GM21447 (cell line): ENCODE results near the gene TRIM13.

Experiments
- ATAC-seq: cut with Tn5 transposase; IDR thresholded peaks from one replicate; pipeline ENCODE4 v1.9.1; 2021; ENCODE audit not compliant: unreplicated experiment

Gene TRIM13

DNA sequence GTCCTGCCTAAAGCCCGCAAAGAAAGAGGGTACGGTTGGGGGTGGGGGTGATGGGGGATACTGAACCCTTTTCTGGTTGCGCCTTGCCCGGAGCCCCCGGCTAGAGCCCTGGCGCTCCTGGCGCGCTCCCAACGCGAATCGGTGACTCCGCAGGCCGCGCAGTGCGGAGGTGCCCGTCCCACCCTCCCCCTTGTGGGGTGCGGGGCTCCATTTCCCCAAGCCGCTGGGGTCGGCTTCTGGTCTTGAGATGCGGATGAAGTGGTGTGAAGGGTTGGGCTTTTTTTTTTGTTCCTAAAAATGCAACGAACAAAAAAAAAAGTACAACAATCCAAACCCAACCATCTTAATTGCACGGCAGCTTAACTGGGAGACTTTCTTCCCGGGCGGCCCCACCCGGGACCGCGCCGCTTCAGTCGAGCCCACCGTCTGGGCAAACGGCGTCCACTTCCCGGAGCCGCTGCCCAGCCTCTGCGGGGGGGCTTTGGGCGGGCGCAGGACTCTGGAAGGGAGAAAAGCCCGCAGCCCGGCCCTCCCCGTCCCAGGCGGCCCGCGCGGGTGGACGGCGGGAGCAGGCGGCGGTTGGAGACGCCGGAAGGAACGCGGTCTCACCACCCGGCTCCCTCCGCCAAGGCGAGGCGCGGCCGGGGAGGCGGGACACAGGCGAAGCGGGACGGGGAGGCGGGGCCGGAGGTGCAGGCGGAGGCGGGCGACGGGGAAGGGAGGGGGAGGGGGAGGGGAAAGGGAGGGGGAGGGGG is 504 bp upstream of the TRIM13 start:
- ATAC-seq, result peak; percentile 43

DNA sequence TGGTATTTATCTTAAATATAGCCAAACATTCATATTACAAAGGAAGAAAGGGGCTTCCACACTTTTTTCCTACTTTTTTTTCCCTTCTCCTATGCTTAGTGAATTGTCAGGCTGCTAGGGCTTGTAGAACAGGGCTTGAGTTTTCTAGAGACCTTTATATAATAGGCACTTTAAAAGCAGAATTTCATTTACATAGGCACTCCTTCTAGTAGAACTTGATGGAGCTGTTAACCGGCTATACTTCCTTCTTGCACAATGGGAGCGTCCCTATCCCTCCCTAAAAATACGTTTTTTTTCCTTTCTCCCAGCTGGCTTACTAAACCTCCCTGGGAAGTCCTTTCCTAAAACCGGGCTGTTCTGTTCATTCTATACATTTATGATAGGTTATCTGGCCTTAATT is 1.1 kb downstream of the TRIM13 start:
- ATAC-seq, result no peak

DNA sequence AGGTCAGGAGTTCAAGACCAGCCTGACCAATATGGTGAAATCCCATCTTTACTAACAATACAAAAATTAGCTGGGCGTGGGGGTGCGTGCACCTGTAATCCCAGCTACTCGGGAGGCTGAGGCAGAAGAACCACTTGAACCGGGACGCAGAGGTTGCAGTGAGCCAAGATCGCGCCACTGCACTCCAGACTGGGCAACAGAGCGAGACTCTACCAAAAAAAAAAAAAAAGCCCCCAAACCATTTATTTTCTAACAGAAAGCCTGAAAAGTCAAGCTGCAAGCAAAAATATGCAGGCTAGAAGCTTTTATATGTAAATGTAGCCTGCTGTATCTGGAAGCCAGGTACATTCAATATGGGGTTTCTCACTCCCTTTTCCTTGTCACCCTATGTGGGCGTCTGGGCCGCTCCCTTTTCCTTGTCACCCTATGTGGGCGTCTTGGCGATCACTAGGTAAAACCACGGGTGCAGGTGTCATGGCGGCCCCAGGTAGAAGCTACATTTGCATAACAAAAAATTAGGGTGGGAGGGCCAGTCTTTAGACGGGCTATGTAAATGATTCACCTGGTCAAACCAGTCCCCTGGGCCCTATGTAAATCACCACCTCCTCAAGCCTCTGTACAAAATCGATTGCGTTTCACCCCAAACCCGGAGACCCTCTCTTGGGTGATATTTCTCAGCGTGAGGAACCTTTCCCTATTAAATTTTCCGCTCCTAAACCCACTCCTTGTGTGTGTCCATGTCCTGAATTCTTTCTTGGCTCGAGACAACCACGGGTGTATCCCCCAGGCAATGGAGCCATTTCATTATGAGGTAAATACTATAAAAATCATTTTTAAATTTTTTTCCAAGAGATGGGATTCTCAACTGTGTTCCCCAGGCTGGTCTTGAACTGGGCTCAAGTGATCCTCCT is 2.1 kb downstream of the TRIM13 start:
- no peak for ATAC-seq

DNA sequence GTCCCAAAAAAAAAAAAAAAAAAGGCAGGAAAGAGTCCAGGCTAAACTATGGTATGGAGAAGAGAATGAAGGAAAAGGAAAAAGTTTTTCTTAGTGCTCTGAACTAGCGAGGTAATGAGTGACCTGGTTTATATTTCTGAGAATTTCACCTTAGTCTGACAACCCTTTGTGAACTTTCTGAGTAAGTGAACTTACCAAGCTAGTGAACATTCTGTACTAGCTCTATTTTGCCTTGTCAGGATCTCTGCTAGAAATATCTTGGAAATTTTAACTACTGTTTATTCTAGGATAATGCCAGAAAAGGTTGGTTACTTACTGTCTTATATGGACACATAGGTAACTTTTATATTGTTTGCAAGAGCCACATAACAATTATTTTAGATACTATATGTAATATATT is 4.4 kb downstream of the TRIM13 start:
- no peak for ATAC-seq

DNA sequence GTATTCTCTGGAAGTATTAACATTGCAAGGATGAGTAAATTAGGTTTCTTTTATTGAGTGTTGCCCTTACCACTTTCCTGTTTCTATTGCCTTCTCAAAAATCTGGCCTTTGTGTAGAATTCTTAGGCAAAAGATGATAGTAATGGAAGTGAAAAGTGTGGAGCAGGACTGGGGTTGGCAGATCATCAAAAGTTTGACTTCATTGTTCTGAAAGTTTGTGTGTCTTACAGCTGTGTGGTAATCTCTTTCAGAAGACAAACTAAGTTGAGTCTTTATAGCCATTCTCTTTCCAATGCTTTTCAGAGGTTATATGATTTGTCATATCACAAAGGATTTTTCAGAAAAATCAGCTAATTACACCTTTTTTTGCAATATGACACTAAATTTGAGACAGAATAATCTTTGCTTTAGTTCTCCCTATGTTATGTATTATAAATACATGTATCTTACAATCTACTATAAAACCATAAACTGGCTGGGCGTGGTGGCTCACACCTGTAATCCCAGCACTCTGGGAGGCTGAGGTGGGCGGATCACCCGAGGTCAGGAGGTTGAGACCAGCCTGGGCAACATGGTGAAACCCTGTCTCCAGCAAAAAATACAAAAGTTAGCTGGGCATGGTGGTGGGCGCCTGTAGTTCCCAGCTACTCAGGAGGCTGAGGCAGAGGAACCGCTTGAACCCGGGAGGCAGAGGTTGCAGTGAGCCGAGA is 9.7 kb downstream of the TRIM13 start:
- no peak for ATAC-seq

DNA sequence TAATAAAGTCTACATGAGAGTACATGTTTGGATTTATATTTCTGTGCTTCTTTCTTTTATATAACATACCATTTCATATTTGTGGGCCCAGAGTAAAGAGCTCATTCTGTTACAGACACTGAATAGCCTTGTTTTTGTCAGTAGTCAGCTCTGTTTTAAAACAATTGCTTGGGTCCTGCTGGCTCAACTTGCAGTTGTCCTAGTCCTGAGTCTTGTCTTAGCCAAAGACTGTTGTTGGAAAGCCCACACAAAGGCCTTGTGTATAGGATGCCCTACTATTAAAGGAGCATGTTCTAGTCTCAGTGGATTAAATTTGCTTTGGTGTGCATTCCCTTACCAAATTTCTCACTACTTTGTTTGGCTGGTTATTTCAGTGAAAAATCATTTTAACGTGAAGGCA is 14.6 kb downstream of the TRIM13 start:
- no peak for ATAC-seq

DNA sequence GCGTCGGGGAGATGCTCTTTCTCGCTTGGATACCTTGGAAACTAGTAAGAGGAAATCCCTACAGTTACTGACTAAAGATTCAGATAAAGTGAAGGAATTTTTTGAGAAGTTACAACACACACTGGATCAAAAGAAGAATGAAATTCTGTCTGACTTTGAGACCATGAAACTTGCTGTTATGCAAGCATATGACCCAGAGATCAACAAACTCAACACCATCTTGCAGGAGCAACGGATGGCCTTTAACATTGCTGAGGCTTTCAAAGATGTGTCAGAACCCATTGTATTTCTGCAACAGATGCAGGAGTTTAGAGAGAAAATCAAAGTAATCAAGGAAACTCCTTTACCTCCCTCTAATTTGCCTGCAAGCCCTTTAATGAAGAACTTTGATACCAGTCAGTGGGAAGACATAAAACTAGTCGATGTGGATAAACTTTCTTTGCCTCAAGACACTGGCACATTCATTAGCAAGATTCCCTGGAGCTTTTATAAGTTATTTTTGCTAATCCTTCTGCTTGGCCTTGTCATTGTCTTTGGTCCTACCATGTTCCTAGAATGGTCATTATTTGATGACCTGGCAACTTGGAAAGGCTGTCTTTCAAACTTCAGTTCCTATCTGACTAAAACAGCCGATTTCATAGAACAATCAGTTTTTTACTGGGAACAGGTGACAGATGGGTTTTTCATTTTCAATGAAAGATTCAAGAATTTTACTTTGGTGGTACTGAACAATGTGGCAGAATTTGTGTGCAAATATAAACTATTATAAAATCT is 15.7 kb downstream of the TRIM13 start:
- no peak for ATAC-seq

DNA sequence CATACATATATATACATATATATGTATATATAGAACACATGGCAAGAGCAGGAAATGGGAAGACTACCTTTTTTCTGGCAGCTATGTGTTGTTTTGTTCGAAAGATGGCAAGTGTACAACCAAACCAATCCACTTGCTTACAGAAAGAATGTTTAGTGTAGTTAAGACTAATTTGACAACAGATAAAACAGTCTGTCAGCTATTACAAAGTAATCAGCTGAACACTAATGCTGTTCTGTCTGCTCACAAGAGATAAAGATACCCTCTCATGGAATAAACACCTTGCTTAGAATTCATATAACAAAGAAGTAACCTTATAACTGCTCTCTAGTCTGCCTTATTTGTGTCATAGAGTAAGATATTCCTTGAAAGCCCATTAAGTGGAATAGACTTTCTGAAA is 17.5 kb downstream of the TRIM13 start:
- no peak for ATAC-seq

DNA sequence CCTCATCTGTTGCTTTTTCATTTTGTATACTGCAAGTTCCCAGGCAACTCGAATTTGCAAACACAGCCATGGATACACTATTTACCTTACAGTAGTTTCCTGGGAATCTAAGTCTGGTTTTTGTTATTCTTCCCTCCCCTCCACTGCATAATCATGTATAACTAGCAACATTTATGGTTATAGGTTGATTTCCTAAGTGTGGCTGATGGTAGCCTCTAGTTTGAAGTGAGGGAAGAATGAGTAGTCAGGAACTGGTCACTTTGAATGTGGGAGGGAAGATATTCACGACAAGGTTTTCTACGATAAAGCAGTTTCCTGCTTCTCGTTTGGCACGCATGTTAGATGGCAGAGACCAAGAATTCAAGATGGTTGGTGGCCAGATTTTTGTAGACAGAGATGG is 18.4 kb downstream of the TRIM13 start, which contains the start of gene KCNRG:
KCNRG (plus strand) TSS at position 187 of the 400 bp plus-strand sequence; CDS start at position 237, 50 bp downstream.
- no peak for ATAC-seq

DNA sequence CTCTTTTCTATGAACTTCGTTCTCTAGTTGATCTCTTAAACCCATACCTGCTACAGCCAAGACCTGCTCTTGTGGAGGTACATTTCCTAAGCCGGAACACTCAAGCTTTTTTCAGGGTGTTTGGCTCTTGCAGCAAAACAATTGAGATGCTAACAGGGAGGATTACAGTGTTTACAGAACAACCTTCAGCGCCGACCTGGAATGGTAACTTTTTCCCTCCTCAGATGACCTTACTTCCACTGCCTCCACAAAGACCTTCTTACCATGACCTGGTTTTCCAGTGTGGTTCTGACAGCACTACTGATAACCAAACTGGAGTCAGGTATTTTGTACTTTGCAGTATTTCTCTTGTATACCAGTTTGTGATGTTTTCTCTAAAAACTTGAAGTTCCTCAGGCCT is 18.9 kb downstream of the TRIM13 start:
- ATAC-seq, result no peak

DNA sequence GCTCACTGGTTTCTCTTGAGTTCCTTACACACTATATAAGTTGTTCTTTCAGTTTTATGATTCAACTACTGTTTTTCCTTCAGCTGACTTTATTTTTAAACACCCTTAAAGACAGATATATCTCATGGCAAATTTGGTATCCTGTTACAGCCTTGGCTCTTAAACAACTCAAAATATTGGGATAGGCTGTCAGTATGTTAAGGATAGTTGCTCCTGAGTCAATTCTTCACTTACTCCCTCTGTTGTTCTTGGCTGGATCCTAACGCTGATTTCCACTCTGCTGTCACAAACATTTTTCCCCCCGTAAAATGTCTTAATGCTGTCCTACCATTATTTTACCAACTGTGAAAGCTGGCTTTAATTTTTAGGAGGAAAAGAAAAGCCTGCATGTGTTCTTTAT is 19.6 kb downstream of the TRIM13 start:
- ATAC-seq, result no peak

DNA sequence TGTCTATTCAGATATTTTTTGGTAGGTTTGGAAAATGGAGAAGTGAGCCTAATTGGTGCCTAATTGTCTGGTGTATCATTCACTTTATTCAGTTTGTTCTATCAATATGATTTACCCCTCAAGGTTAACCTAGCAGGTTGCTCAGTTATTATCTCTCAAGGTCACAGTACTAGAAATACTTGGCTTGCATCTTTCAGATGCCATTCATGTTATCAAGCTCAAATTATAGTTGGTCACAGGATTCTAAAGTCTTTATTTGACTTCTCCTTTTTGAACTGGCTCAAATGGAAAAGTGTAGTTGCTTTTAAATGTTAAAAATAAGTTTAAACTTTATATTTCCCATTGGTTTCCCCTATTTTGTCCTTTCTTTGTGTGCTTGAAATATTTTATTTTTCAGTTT is 21.0 kb downstream of the TRIM13 start:
- no peak for ATAC-seq

DNA sequence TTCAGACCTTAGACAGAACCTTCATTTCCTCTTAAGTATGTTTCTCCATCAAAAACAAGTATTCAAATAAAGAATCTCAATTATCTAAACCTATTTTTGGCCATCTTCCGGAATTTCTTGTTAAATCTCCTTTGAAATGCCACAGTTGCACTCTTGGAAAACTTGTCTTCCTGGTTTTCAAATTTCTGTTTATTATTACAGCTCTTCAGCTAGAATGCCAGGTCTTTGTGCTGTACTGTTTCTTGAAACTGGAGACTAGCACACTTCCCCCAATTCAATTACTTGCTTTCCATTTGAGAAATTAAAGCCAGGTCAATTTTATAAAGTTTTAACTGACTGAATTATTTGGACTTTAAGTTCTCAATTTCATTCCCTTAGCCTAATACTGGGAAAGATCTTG is 28.6 kb downstream of the TRIM13 start:
- no peak for ATAC-seq

DNA sequence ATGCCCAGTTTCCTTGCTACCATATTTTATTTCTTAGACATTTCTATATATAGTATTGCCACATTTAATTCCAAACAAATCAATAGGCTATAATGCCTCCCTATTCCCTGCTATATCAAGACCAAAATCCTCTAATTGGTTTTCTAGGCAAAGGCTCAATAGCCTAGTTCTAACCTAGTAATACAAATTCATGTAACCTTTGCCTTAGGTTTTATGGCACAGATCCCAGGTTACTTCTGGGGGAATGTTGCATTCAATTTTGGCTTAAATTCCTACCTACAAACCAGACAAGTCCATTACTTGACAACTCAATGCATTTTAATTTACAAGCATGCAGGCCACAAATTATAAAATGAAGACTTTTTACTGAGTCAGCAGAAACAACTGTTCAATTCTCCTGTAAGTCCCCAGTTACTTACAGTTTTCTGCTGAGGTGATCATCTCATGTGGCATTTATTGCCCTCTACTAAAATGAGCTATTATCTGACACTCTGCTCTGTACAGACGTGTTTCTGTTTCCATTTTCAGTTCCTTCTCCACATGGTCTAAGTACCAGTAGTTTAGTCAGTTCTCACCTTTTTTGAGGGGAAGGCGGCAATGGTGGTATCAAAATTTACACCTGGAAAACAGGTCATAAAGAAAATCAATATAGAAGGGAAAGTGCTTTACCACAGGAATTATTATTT is 30.1 kb downstream of the TRIM13 start:
- ATAC-seq, result peak; percentile 99

DNA sequence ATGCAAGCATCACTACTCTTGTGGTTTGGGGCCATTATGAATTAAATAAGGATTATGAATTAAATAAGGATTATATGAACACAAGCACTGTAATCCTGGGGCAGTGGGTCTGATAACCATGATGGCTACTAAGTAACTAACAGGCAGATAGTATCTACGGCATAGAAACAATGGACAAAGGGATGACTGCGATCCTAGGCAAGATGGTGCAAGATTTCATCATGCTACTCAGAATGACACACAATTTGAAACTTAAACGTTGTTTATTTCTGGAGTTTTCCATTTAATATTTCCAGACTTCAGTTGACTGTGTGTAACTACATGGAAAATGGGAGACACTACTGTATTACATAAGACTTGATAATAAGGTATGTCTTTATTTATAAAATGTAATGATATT is 33.5 kb downstream of the TRIM13 start:
- ATAC-seq, result no peak

DNA sequence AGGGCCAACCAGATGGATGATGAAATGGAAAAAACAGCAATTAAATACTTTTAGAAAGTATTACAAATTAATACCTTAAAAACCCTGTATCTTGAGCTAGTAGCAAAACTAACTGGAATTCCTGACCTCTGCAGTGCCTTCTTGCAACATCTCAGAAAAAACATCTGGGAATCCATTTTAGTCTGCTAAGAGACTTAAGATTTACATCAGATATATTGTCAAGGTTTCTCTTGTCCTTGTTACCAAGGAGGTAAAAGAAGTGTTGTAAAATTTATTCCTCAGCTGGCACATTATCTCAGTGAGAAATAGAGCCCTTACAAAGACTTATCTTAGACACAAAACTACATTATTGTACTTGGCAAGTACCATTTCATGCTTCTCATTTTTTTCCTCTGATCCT is 36.9 kb downstream of the TRIM13 start:
- no peak for ATAC-seq

DNA sequence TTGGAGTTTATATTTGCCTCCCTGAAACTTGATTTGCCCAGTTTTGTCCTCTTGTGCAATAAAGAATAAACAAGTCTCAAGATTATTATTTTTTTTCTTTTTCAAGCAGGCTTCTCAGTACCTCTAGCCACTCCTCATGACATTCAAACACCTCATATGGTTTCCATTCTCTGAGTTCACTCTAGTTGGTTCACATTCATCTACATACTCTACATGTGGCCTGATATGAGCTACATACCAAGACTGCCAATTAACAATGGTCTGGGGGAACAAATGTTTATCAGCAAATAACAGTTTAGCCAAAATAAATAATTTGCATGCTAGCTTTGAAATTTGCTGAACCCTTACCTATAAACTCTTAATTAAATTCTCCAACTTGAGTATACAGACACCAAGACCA is 40.9 kb downstream of the TRIM13 start:
- no peak for ATAC-seq

DNA sequence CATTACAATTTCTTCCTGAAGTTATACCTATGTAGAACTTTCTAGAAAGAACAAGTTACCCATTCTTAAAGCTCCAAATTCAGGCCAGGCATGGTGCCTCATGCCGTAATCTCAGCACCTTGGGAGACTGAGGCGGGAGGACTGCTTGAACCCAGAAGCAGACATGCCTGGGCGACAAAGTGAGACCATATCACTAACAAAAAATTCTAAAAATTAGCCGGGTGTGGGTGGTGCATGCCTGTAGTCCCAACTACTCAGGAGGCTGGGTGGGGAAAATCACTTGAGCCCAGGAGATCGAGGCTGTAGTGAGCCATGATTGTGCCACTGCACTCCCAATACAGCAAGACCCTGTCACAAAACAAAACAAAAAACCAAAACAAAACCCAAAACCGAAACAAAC is 41.4 kb downstream of the TRIM13 start:
- no peak for ATAC-seq

DNA sequence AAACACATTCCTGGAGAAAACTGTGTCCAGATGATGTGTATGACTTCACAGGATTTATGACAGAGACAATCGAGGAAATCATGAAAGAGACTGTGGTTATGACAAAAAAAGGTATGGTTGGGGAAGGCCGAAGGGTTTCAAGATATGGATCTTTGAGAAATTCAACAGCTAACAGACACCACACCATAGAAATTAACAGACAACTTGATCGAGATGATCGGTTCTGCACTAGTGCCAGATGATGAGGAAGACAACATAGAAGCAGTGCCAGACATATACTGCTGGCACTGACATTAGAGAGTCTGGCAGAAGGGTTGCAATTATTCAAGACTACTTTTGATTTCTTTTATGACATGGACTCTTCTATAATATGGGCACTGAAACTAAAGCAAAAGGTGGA is 55.6 kb downstream of the TRIM13 start:
- ATAC-seq, result no peak

DNA sequence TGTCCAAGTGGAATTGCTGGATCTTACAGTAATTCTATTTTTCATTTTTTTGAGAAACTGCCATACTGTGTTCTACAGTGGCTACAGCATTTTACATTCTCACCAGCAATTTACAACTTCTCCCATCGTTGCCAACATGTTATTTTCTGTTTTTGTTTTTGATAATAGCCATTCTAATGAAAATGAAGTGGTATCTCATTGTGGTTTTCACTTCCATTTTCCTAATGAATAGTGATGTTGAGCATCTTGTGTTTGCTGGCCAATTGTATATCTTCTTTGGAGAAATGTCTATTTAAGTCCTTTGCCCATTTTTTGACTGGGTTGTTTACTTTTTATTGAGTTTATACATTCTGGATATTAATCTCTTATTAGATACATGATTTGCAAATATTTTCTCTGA is 57.0 kb downstream of the TRIM13 start:
- no peak for ATAC-seq
